CD4-positive, alpha-beta T cell treated with Interleukin-4 for 1 hour (primary cell): ENCODE measurements around the gene EIF2S3B.
"Not testable (repeated sequence)": the region's sequence is repeated elsewhere in the genome, so short reads cannot be mapped to it uniquely, and the experiment has no call there.

ENCODE experiments used
- DNase-seq, 2 donors: peaks; one replicate each; pipeline ENCODE4 v3.0.0-alpha.2; 2020 to 2022

The EIF2S3B gene

DNA sequence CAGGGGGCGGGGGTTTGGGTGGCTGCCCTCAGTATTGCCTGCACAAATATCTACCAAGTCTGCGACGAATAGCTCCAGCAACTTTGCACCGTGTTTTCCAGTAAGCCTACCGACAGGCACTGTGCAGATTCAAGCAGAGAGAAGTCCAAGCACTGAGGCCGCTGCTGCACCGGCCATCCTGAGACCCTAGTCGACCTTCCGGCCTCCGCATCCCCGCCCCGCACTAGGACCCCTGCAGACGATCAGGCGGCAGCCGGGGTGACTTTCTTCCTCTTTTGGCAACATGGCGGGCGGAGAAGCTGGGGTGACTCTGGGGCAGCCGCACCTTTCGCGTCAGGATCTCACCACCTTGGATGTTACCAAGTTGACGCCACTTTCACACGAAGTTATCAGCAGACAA is at the start of gene EIF2S3B:
EIF2S3B (plus strand) TSS at position 271 of the 400 bp plus-strand sequence; CDS start at position 284, 13 bp downstream.
- DNase-seq: no peak

DNA sequence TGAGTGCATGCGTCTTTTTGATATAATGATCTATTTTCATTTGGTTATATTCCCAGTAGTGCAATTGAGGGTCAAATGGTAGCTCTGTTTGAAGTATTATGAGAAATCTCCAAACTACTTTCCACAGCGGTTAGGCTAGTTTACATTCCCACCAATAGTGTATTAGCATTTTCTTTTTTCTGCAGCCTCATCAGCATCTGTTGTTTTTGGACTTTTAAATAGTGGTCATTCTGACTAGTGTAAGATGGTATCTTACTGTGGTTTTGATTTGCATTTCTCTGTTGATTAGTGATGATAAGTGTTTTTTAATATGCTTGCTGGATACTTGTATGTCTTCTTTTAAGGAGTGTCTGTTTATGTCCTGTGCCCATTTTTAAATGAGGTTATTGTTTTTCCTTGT is 48.8 kb upstream of the EIF2S3B start:
- no peak for DNase-seq

DNA sequence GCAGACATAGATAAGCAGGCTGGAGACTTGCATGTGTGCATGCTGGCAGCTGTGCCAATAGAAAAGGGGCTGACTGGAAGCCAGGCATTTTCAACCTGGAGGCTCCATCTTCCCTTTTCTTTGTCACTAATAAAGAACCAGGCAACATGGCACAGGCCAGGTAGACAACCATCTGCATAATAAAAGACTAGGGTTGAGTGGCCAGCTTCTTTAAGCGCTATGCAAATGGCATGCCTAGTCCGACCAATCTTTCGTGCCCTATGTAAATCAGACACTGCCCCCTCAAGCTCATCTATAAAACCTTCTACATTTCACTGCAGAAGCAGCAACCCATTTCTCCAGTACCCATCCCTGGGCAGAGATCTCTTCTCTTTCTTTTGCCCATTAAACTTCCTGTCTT is 47.9 kb upstream of the EIF2S3B start:
- no peak for DNase-seq

DNA sequence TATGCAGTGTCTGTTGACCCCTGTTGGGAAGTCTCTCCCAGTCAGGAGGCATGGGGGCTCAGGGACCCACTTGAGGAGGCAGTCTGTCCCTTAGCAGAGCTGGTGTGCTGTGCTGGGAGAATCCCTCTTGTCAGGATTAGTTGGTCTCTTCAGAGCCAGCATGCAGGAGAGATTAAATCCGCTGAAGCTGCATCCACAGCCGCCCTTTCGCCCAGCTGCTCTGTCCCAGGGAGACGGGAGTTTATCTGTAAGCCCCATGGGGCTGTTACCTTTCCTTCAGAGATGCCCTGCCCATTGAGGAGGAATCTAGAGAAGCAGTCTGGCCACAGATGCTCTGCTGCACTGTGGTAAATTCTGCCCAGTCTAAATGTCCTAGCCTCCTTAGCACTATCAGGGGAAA is 39.4 kb upstream of the EIF2S3B start:
- DNase-seq: no peak

DNA sequence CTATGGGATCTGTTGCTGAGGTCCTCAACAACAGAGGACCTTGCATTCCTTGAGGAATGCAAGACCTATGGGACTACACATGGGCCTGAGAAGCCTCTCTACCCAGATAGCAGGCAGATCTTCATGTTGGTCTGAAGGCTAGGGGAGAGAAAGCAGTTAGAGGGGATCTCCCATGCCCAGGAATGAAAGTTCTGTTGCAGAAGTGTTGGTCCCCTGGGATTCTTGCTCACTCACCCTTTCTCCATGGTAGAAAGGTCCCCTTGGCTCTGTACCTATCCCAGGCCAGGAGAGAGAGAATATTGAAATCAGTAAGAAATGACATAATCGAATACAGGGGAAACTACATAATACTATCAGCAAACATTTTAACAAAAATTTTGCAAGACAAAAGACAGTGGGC is 36.0 kb upstream of the EIF2S3B start:
- no peak for DNase-seq

DNA sequence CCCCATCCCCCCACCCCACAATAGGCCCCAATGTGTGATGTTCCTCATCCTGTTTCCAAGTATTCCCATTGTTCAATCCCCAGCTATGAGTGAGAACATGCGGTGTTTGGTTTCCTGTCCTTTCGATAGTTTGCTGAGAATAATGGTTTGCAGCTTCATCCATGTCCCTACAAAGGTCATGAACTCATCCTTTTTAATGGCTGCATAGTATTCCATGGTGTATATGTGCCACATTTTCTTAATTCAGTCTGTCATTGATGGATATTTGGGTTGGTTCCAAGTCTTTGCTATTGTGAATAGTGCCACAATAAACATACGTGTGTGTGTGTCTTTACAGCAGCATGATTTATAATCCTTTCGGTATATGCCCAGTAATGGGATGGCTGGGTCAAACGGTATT is 32.9 kb upstream of the EIF2S3B start:
- DNase-seq: not testable (repeated sequence)

DNA sequence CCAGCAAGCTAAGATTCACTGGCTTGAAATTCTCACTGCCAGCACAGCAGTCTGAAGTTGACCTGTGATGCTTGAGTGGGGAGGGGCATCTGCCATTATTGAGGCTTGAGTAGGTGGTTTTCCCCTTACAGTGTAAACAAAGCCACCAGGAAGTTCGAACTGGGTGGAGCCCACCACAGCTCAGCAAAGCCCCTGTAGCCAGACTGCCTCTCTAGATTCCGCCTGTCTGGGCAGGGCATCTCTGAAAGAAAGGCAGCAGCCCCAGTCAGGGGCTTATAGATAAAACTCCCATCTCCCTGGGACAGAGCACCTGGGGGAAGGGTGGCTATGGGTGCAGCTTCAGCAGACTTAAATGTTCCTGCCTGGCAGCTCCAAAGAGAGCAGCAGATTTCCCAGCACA is 23.8 kb upstream of the EIF2S3B start:
- peak; percentile 50 to 53 for DNase-seq

DNA sequence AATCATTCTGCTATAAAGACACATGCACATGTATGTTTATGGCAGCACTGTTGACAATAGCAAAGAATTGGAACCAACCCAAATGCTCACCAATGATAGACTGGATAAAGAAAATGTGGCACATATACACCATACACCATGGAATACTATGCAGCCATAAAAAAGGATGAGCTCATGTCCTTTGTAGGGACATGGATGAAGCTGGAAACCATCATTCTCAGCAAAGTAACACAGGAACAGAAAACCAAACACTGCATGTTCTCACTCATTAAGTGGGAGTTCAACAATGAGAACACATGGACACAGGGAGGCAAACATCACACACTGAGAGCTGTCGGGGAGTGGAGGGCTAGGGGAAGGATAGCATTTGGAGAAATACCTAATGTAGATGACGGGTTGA is 18.4 kb upstream of the EIF2S3B start:
- DNase-seq: not testable (repeated sequence)

DNA sequence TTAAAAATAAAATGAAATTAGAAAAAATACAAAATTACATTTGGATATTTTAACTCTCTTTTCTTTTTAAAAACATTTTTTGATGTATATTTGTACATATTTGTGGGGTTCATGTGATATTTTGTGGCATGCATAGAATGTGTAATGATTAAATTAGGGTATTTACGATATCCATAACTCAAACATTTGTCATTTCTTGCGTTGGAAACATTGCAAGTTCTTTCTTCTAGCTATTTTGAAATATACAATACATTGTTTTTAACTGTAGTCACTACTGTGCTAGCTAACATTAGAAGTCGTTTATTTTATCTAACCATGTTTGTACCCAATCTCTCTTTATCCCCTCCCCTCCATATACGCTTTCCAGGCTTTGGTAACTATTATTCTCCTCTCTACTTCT is 13.9 kb upstream of the EIF2S3B start:
- DNase-seq: no peak

DNA sequence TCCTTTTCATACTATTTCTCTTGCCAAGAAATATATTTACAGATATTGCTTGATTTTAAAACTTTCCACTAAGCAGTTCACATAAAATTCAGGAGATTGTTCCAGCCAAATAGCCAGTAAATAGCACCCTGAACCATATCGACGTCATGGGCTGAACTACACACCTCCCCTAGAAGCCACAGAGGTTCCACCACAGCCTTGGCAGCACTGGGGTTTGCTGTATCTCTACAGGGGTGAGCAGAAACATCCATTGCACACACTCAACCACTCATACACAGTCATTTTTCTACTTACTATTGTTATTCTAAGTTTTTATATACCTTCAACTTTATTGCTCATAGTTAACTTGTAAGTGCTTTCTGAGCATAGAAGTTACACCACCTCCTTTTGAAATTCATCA is 8.1 kb upstream of the EIF2S3B start:
- peak; percentile 61 to 65 for DNase-seq

DNA sequence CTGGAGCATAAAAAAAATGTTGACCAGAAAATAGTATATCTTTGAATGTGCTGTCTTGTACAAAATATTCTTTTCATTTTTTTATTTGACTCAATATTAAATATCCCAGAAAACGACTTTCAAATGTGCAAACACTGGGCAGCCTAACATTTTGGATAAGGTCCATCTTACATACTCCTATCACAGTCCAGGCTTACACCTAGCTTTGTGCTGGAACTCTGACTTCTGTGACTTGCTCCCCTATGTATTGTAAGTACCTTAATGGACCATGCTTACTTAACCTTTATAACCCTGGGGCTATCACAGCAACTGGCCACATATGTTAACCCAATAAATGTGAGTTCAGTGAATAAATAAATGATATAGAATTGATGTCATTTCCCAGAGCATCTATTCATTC is 7.6 kb upstream of the EIF2S3B start:
- no peak for DNase-seq

DNA sequence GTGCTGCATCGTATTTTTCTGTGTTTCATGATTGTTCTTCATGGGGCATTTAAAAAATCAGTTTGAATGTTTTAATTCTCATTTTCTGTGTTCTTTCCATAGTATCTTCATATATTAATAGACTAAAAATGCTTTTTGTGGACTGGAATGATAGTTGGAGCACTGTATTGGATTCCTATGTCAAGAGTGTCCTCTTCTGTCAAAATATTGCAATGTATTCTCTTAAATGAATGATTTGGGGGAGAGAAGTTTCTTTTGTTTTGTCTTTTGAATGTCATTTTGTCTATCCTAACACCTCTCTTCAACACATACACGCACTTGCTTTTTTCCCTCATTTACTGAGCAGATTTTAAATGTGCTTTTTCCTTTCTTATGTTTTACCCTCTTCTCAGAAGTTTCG is 4.7 kb upstream of the EIF2S3B start:
- peak in 1 of 2 donors; percentile 31 for DNase-seq

DNA sequence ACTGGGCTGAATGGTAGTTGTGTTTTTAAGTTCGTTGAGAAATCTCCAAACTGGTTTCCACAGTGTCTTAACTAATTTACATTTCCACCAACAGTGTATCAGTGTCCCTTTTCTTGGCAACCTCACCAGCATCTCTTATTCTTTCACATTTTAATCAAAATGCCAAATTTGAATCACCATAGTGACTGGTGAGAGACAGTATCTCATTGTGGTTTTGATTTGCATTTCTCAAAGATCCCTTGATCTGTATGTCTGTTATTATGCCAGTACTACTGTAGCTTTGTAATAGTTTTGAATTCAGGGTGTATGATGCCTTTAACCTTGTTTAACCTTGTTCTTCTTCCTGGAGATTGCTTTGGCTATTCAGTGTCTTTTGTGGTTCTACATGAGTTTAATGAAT is 2.2 kb upstream of the EIF2S3B start:
- peak in 1 of 2 donors; percentile 38 for DNase-seq

DNA sequence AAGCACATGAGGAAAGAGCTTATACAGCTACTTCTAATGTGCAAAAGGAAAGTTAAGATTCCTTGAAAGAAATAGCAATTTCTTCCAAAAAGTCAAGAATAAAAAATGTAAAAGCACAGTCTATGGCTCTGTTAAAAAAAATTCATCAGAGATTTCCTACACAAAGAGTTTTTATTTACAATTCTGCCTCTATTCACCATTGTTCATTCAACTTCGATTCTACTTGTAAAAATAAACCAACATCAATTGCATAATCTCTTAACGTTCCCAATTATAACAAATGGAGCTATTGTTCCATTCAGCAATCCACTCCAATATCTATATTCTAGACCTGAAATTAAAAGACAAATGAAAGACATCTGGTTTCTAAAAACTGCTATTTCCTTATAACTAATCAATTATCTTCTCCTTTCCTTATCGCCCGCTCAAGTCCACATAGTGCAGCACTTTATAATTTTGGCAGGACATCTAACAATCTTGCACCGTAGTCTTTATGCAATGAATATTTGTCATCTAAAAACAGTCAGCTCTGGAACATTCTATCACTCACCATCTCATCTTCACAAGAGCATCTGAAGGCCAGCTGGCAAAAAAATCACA is 6.2 kb downstream of the EIF2S3B start:
- no peak for DNase-seq

DNA sequence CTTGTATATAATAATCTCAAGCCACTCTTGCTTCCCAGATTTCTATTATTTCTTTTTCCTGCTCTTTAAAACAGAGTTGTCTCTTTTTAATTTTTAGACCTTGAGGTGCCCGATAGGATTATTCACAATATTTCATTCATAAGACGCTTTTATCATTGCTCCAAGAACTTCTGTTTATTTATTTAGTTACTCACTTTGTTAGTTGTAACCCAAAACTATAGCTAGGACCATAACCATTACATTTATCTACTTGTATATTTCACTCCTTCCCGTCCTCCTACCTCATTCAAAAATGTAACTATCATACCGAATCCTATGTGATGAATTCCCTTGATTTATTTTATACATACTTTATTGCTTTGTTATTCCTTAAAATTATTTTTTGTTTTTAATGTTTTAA is 7.1 kb downstream of the EIF2S3B start:
- DNase-seq: no peak

DNA sequence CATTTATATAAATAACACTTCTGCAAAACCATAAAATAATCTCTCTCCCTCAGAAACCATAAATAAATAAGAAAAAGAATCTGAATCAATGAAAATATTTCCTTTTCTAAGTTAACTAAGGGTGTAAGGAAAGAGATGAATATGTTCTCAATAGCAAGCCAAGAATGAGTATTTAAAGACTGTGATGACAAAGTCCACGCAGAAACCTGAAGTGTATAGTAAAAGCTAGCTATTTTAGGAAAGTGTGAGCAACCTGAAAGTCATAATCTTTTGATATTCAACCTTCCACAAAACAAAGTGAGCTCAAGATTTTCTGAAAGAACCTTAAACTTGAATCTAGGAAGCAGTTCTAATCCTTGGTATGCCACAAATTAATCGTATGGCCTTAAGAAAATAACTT is 15.9 kb downstream of the EIF2S3B start:
- DNase-seq: no peak

DNA sequence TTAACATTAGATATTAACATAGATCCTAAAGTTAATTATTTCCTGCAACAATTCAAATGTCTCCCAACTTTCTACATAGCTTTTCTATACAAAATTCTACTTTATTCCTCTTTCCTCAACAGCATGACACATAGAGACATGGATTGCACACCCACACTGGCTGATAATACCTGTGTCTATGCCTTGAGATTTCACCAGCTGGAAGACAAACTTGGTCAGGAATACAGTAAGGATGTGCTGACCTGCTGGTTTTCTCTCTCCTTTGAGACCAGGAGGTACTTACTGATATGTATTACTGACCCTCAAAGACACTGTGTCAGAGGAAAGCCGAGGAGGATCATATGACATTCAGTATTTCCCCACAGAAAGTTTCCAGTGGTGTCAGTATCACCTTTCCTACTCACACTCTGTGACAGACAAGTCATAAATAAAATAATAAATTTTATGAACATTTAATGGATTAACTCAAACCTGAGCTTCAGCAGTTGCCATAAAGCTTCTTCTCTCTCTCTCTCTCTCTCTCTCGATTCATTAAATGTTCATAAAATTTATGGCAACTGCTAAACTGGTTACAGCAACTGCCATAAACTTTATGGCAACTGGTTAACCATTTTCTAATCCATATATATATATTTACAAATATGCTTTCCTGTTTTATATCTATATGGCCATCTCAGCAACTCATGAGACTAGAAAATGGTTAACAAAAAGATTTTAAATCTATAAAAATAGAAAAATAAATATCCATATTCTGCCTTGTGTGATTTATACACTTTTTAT is 22.7 kb downstream of the EIF2S3B start:
- DNase-seq: no peak

DNA sequence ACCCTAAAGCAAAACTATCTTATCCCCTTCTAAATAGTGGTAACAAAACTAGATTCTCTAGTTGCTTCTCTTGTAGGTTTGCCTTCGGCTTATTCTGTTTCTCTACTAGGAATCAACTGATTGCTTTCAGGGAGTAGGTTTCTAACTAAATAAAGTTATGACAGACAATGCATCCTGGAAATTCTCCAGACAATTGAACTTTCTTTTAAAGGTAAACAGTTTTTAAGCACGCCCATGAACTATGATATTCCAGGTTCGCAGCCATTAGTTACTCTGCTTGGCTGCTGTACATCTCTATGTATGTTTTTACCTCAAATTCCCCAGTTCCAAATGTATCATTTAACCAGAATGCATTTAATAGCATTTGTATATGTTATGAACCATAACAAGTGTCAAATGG is 23.9 kb downstream of the EIF2S3B start:
- no peak for DNase-seq

DNA sequence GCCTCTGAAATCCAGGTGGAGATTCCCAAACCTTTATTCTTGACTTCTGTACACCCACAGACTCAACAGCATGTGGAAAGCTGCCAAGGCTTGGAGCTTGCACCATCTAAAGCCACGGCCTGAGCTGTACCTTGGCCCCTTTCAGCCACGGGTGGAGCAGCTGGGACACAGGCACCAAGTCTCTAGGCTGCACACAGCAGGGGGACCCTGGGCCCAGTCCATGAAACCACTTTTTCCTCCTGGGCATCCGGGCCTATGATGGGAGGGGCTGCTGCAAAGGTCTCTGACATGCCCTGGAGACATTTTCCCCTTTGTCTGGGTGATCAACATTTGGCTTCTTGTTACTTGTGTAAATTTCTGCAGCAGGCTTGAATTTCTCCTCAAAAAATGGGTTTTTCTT is 32.0 kb downstream of the EIF2S3B start:
- DNase-seq: no peak

DNA sequence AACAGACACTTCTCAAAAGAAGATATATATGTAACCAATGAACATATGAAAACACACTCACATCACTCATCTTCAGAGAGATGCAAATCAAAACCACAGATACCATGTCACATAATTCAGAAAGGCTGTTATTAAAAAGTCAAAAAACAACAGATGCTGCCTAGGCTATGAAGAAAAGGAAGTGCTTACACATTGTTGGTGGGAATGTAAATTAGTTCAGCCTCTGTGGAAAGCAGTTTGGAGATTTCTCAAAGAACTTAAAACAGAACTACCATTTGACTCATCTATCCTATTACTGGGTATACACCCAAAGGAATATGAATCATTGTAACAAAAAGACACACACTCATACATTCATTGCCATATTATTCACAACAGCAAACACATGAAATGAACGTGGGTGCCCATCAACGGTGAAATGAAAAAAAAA is 35.1 kb downstream of the EIF2S3B start:
- peak in 1 of 2 donors; percentile 29 for DNase-seq

DNA sequence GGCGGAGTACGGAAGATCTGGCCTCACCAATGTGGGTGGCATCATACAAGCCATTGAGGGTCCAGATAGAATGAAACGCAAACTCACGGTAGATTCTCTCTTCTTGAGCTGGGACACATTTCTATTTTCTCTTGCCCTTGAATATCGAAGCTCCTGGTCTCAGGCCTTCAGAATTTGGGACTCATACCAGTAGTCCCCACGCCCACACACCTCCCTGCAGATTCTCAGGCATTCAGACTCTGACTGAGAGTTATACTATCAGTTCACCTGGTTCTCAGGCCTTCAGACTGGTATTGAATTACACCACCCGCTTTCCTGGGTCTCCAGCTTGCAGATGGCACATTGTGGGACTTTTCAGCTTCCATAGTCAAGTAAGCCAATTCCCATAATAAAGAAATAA is 37.8 kb downstream of the EIF2S3B start:
- no peak for DNase-seq

DNA sequence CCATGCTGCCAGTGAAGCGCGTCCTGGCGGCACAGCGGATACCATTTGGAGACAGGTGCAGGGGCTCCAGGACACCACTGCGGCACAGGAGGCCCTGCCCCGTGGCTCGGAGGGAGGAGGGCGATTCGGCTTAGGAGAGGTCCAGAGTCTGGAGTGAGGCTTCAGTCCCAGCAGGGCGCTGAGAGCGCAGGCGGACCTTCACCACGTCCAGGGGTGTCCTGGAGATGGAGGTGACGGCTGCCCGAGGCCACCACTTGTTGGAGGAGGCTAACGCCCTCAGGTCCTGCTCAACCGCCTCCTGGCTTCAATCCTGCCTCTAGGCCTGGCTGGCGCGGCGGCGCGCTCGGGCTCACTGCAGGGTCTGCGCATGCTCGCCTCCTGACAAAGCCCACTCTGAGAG is 45.7 kb downstream of the EIF2S3B start:
- no peak for DNase-seq

DNA sequence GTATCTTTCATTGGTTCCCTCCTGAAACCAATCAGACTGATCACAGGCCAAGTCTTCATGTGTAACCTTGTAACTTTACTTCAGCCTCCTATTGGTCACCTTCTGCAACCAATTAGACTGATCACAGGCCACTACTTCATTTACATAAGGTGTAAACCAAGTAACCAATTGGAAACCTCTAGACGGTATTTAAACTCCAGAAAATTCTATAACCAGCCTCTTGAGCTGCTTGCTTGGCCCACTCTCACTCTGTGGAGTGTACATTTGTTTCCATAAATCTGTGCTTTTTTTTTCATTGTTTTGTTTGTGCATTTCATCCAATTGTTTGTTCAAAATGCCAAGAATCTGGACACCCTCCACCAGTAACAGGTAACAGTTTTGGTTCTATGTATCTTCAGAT is 47.5 kb downstream of the EIF2S3B start:
- peak in 1 of 2 donors; percentile 49 for DNase-seq

DNA sequence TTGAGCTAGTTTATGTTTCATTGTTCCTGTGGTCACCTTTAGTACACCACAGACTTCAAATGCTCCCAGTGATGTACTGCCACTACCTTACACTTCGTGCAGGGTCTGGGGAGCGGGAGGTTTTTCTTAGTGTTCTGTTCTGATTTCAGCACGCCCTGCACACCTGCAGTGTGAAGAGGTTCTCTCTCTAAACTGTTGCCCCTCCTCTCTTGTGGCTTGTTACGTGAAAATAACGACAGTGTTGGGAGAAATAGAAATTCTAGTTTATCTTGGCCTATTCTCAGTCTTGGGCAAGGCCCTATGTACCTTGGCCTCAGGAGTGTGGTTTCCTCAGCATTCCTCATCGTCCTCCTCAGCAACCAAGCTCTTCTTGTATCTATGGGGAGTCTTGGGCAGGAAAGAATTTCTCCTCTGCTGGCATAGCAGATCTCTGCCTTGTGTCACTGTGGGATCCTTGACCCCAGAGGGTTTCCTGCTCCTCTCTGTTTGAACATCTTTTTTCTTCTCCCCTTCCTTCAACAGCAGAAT is 48.6 kb downstream of the EIF2S3B start:
- DNase-seq: peak; percentile 48 to 60
